ENCODE results near the gene SLC7A14. TPM values are rescaled to one million over a fixed set of nuclear protein-coding genes. Genes with fewer than 3 reads are reported as not detected.

SLC7A14 gene
- polyA plus RNA-seq, 2 donors = not detected

- Histone ChIP-seq H3K27me3 (ENCODE audit: control insufficient read depth in 1 of 2, insufficient read depth in 2 of 2, low read length in 2 of 2) (no peaks in the 10 kb centered on the region), H3K4me3 (ENCODE audit: low read depth in 1 of 2, low read length in 2 of 2) (no peak overlapping the region), H3K36me3 (ENCODE audit: control insufficient read depth in 2 of 2, insufficient read depth in 2 of 2, low read length in 1 of 2) (no peaks in the 10 kb centered on the region), H3K4me1 (ENCODE audit: control insufficient read depth in 2 of 2, insufficient read depth in 2 of 2, low read length in 1 of 2) (peaks cover 0 to 3% of the 10 kb centered on the region in 2 donors), H3K9me3 (ENCODE audit: control insufficient read depth in 2 of 2, insufficient read depth in 1 of 2, low read depth in 1 of 2, low read length in 1 of 2) (no peaks in the 10 kb centered on the region), H3K27ac (ENCODE audit: low read depth in 2 of 2, low read length in 1 of 2) (no peak overlapping the region)
- WGBS, 2 donors = 47 to 50% methylated on average over 9 of the region's 9 CpGs
Measured at GRCh38 chr3:170470063-170471016, 115.5 kb downstream of the SLC7A14 start.

GRCh38 chr3:170469151-170470062, 116.5 kb downstream of the SLC7A14 start:
- Histone ChIP-seq H3K9me3 (ENCODE audit: control insufficient read depth in 2 of 2, insufficient read depth in 1 of 2, low read depth in 1 of 2, low read length in 1 of 2) (no peaks in the 10 kb centered on the region), H3K27ac (ENCODE audit: low read depth in 2 of 2, low read length in 1 of 2) (no peak overlapping the region), H3K4me3 (ENCODE audit: low read depth in 1 of 2, low read length in 2 of 2) (no peak overlapping the region), H3K27me3 (ENCODE audit: control insufficient read depth in 1 of 2, insufficient read depth in 2 of 2, low read length in 2 of 2) (no peaks in the 10 kb centered on the region), H3K4me1 (ENCODE audit: control insufficient read depth in 2 of 2, insufficient read depth in 2 of 2, low read length in 1 of 2) (peaks cover 0 to 3% of the 10 kb centered on the region in 2 donors), H3K36me3 (ENCODE audit: control insufficient read depth in 2 of 2, insufficient read depth in 2 of 2, low read length in 1 of 2) (no peaks in the 10 kb centered on the region)
- WGBS, 2 donors = 43 to 47% methylated on average over 5 of the region's 5 CpGs

GRCh38 chr3:170467571-170468147, 118.2 kb downstream of the SLC7A14 start:
- Histone ChIP-seq H3K36me3 (ENCODE audit: control insufficient read depth in 2 of 2, insufficient read depth in 2 of 2, low read length in 1 of 2) (no peaks in the 10 kb centered on the region), H3K27me3 (ENCODE audit: control insufficient read depth in 1 of 2, insufficient read depth in 2 of 2, low read length in 2 of 2) (no peaks in the 10 kb centered on the region), H3K4me1 (ENCODE audit: control insufficient read depth in 2 of 2, insufficient read depth in 2 of 2, low read length in 1 of 2) (no peaks in the 10 kb centered on the region), H3K27ac (ENCODE audit: low read depth in 2 of 2, low read length in 1 of 2) (no peak overlapping the region), H3K4me3 (ENCODE audit: low read depth in 1 of 2, low read length in 2 of 2) (no peak overlapping the region), H3K9me3 (ENCODE audit: control insufficient read depth in 2 of 2, insufficient read depth in 1 of 2, low read depth in 1 of 2, low read length in 1 of 2) (no peaks in the 10 kb centered on the region)
- WGBS, 2 donors = 69 to 71% methylated on average over 7 of the region's 7 CpGs

GRCh38 chr3:170467007-170467406, 118.9 kb downstream of the SLC7A14 start:
- Histone ChIP-seq H3K27ac (ENCODE audit: low read depth in 2 of 2, low read length in 1 of 2) (no peak overlapping the region), H3K36me3 (ENCODE audit: control insufficient read depth in 2 of 2, insufficient read depth in 2 of 2, low read length in 1 of 2) (no peaks in the 10 kb centered on the region), H3K9me3 (ENCODE audit: control insufficient read depth in 2 of 2, insufficient read depth in 1 of 2, low read depth in 1 of 2, low read length in 1 of 2) (no peaks in the 10 kb centered on the region), H3K27me3 (ENCODE audit: control insufficient read depth in 1 of 2, insufficient read depth in 2 of 2, low read length in 2 of 2) (no peaks in the 10 kb centered on the region), H3K4me1 (ENCODE audit: control insufficient read depth in 2 of 2, insufficient read depth in 2 of 2, low read length in 1 of 2) (no peaks in the 10 kb centered on the region), H3K4me3 (ENCODE audit: low read depth in 1 of 2, low read length in 2 of 2) (no peak overlapping the region)
- 78% methylated on average over 14 of the region's 14 CpGs for WGBS, 2 donors

- Histone ChIP-seq H3K4me1 (ENCODE audit: control insufficient read depth in 2 of 2, insufficient read depth in 2 of 2, low read length in 1 of 2) (no peaks in the 10 kb centered on the region), H3K4me3 (ENCODE audit: low read depth in 1 of 2, low read length in 2 of 2) (no peak overlapping the region), H3K9me3 (ENCODE audit: control insufficient read depth in 2 of 2, insufficient read depth in 1 of 2, low read depth in 1 of 2, low read length in 1 of 2) (no peaks in the 10 kb centered on the region), H3K36me3 (ENCODE audit: control insufficient read depth in 2 of 2, insufficient read depth in 2 of 2, low read length in 1 of 2) (no peaks in the 10 kb centered on the region), H3K27me3 (ENCODE audit: control insufficient read depth in 1 of 2, insufficient read depth in 2 of 2, low read length in 2 of 2) (no peaks in the 10 kb centered on the region), H3K27ac (ENCODE audit: low read depth in 2 of 2, low read length in 1 of 2) (no peak overlapping the region)
- 67 to 71% methylated on average over 3 of the region's 3 CpGs for WGBS, 2 donors
Measured at GRCh38 chr3:170465955-170466354, 119.9 kb downstream of the SLC7A14 start.

DNA sequence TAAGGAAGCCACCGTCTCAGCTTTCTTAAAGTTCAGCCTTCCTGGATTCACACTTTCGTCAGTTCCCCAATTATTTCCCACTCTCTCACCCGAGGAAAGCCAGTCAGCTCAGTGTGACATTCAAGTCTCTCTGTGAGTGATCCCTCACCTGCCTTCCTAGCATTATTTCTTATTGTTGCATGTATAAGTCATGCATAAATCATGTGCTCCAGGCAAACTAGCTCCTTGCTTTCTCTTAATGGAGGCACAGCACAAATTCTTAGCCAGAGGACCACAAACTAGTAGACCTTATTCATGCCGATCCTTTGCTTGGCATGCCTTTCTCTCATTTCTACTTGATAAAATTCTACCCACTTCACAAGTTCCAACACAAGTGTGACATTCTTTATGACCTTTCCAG, 122.9 kb downstream of the SLC7A14 start:
- H3K4me1 ChIP-seq (ENCODE audit: control insufficient read depth in 2 of 2, insufficient read depth in 2 of 2, low read length in 1 of 2) = no peaks in the 10 kb centered on the region
- H3K27ac ChIP-seq (ENCODE audit: low read depth in 2 of 2, low read length in 1 of 2) = no peak overlapping the region
- no peaks in the 10 kb centered on the region for H3K27me3 ChIP-seq (ENCODE audit: control insufficient read depth in 1 of 2, insufficient read depth in 2 of 2, low read length in 2 of 2)
- H3K9me3 ChIP-seq (ENCODE audit: control insufficient read depth in 2 of 2, insufficient read depth in 1 of 2, low read depth in 1 of 2, low read length in 1 of 2) = no peaks in the 10 kb centered on the region
- H3K36me3 ChIP-seq (ENCODE audit: control insufficient read depth in 2 of 2, insufficient read depth in 2 of 2, low read length in 1 of 2) = no peaks in the 10 kb centered on the region
- WGBS, 2 donors = 69 to 73% methylated on average over 4 of the region's 4 CpGs
- H3K4me3 ChIP-seq (ENCODE audit: low read depth in 1 of 2, low read length in 2 of 2) = no peak overlapping the region

GRCh38 chr3:170458285-170458684, 127.6 kb downstream of the SLC7A14 start:
- 26 to 40% methylated on average over 4 of the region's 4 CpGs for WGBS, 2 donors
- Histone ChIP-seq H3K4me3 (ENCODE audit: low read depth in 1 of 2, low read length in 2 of 2) (no peak overlapping the region), H3K36me3 (ENCODE audit: control insufficient read depth in 2 of 2, insufficient read depth in 2 of 2, low read length in 1 of 2) (no peaks in the 10 kb centered on the region), H3K27ac (ENCODE audit: low read depth in 2 of 2, low read length in 1 of 2) (no peak overlapping the region), H3K27me3 (ENCODE audit: control insufficient read depth in 1 of 2, insufficient read depth in 2 of 2, low read length in 2 of 2) (no peaks in the 10 kb centered on the region), H3K9me3 (ENCODE audit: control insufficient read depth in 2 of 2, insufficient read depth in 1 of 2, low read depth in 1 of 2, low read length in 1 of 2) (no peaks in the 10 kb centered on the region), H3K4me1 (ENCODE audit: control insufficient read depth in 2 of 2, insufficient read depth in 2 of 2, low read length in 1 of 2) (no peaks in the 10 kb centered on the region)

GRCh38 chr3:170454509-170454908, 131.4 kb downstream of the SLC7A14 start:
- Histone ChIP-seq H3K4me1 (ENCODE audit: control insufficient read depth in 2 of 2, insufficient read depth in 2 of 2, low read length in 1 of 2) (no peaks in the 10 kb centered on the region), H3K27ac (ENCODE audit: low read depth in 2 of 2, low read length in 1 of 2) (no peak overlapping the region), H3K9me3 (ENCODE audit: control insufficient read depth in 2 of 2, insufficient read depth in 1 of 2, low read depth in 1 of 2, low read length in 1 of 2) (no peaks in the 10 kb centered on the region), H3K27me3 (ENCODE audit: control insufficient read depth in 1 of 2, insufficient read depth in 2 of 2, low read length in 2 of 2) (no peaks in the 10 kb centered on the region), H3K4me3 (ENCODE audit: low read depth in 1 of 2, low read length in 2 of 2) (no peak overlapping the region), H3K36me3 (ENCODE audit: control insufficient read depth in 2 of 2, insufficient read depth in 2 of 2, low read length in 1 of 2) (no peaks in the 10 kb centered on the region)
- whole genome bisulfite sequencing, 2 donors = 69 to 74% methylated on average over 6 of the region's 6 CpGs

DNA sequence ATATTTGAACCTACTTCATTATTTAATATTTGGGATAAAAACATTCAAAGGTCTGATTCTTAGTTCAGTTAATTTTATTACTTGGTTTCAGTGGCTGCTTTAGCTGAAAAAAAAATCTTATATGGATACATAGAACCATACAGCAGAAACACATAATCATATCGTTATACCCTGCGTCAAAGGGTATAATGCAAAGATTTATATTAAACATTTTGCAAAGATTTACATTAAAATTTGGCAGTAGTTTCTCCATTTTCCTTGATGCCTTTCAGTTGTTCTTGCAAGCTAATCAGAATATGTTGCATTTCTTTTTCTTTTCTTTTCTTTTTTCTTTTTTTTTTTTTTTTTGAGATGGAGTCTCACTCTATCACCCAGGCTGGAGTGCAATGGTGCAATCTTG, 135.8 kb downstream of the SLC7A14 start:
- H3K27ac ChIP-seq (ENCODE audit: low read depth in 2 of 2, low read length in 1 of 2) = no peak overlapping the region
- 75 to 88% methylated on average over 2 of the region's 2 CpGs for WGBS, 2 donors
- H3K4me3 ChIP-seq (ENCODE audit: low read depth in 1 of 2, low read length in 2 of 2) = no peak overlapping the region
- H3K36me3 ChIP-seq (ENCODE audit: control insufficient read depth in 2 of 2, insufficient read depth in 2 of 2, low read length in 1 of 2) = no peaks in the 10 kb centered on the region
- H3K9me3 ChIP-seq (ENCODE audit: control insufficient read depth in 2 of 2, insufficient read depth in 1 of 2, low read depth in 1 of 2, low read length in 1 of 2) = no peaks in the 10 kb centered on the region
- H3K27me3 ChIP-seq (ENCODE audit: control insufficient read depth in 1 of 2, insufficient read depth in 2 of 2, low read length in 2 of 2) = no peaks in the 10 kb centered on the region
- no peaks in the 10 kb centered on the region for H3K4me1 ChIP-seq (ENCODE audit: control insufficient read depth in 2 of 2, insufficient read depth in 2 of 2, low read length in 1 of 2)
